Memory B cell (primary cell): ENCODE data around the gene PPP1R3E.
A peak's percentile ranks its signal among the peaks of the same experiment; 100 is the strongest.
"Not testable (repeated sequence)": the region's sequence is repeated elsewhere in the genome, so short reads cannot be mapped to it uniquely, and the experiment has no call there.

ENCODE experiments used
- ATAC-seq: fragments of 150-1000 bp; cut with Tn5 transposase; 2 replicates; pipeline ENCODE4 v1.10.0; 2021; ENCODE audit warnings: low read depth, mild to moderate bottlenecking, moderate library complexity
- DNase-seq, 2 donors: peaks; one replicate each; pipeline ENCODE4 v3.0.0; 2022; ENCODE audit warnings: low spot score in 2 of 2
- H3K27ac Mint-ChIP-seq: one replicate; pipeline ENCODE4 v1.8.0; 2022; ENCODE audit warnings: mild to moderate bottlenecking, moderate library complexity, mixed read lengths
- H3K27me3 Mint-ChIP-seq: one replicate; pipeline ENCODE4 v1.8.0; 2022; ENCODE audit warnings: mixed read lengths
- H3K36me3 Mint-ChIP-seq: one replicate; pipeline ENCODE4 v1.8.0; 2022; ENCODE audit warnings: mild to moderate bottlenecking, mixed read lengths
- H3K4me1 Mint-ChIP-seq: one replicate; pipeline ENCODE4 v1.8.0; 2022; ENCODE audit warnings: mixed read lengths
- H3K4me3 Mint-ChIP-seq: one replicate; pipeline ENCODE4 v1.8.0; 2022; ENCODE audit warnings: mild to moderate bottlenecking, moderate library complexity, mixed read lengths
- H3K9me3 Mint-ChIP-seq: one replicate; pipeline ENCODE4 v1.8.0; 2022; ENCODE audit warnings: mixed read lengths

Gene PPP1R3E

GRCh38 chr14:23326491-23327332 lies 24.1 kb upstream of the PPP1R3E start:
- DNase-seq (no peak), ATAC-seq (no peak)
- H3K4me3 Mint-ChIP-seq: no peak overlapping the region
- H3K27me3 Mint-ChIP-seq: no peaks in the 10 kb centered on the region
- H3K9me3 Mint-ChIP-seq: no peaks in the 10 kb centered on the region
- H3K27ac Mint-ChIP-seq: no peak overlapping the region
- H3K36me3 Mint-ChIP-seq: peaks cover 21% of the 10 kb centered on the region
- H3K4me1 Mint-ChIP-seq: peaks cover 18% of the 10 kb centered on the region

DNA sequence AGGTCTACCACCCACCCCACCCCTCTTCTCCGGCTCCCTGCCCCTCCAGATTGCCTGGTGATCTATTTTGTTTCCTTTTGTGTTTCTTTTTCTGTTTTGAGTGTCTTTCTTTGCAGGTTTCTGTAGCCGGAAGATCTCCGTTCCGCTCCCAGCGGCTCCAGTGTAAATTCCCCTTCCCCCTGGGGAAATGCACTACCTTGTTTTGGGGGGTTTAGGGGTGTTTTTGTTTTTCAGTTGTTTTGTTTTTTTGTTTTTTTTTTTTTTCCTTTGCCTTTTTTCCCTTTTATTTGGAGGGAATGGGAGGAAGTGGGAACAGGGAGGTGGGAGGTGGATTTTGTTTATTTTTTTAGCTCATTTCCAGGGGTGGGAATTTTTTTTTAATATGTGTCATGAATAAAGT lies 23.1 kb upstream of the PPP1R3E start:
- H3K27me3 Mint-ChIP-seq, H3K9me3 Mint-ChIP-seq, H3K4me3 Mint-ChIP-seq, DNase-seq, ATAC-seq, H3K27ac Mint-ChIP-seq: not testable (repeated sequence)
- Mint-ChIP-seq H3K36me3 (peaks cover 21% of the 10 kb centered on the region), H3K4me1 (peaks cover 18% of the 10 kb centered on the region)

DNA sequence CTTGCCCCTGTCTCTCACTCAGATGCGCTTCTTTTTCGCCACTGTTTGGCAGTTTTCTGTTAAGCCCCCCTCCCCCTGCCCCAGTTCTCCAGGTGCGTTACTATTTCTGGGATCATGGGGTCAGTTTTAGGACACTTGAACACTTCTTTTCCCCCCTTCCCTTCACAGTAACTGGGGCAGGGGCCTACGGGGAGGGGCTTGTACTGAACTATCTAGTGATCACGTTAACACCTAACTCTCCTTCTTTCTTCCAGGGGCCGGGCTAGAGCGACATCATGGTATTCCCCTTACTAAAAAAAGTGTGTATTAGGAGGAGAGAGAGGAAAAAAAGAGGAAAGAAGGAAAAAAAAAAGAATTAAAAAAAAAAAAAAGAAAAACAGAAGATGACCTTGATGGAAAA lies 22.3 kb upstream of the PPP1R3E start:
- peaks cover 26% of the 10 kb centered on the region for H3K4me1 Mint-ChIP-seq
- peaks cover 21% of the 10 kb centered on the region for H3K36me3 Mint-ChIP-seq
- no peaks in the 10 kb centered on the region for H3K9me3 Mint-ChIP-seq
- no peak for DNase-seq
- ATAC-seq: no peak
- H3K4me3 Mint-ChIP-seq: no peak overlapping the region
- no peaks in the 10 kb centered on the region for H3K27me3 Mint-ChIP-seq
- H3K27ac Mint-ChIP-seq: no peak overlapping the region

- no peak for DNase-seq
- H3K9me3 Mint-ChIP-seq: no peaks in the 10 kb centered on the region
- no peak overlapping the region for H3K4me3 Mint-ChIP-seq
- H3K36me3 Mint-ChIP-seq: peaks cover 22% of the 10 kb centered on the region
- ATAC-seq: no peak
- H3K27ac Mint-ChIP-seq: no peak overlapping the region
- H3K27me3 Mint-ChIP-seq: no peaks in the 10 kb centered on the region
- H3K4me1 Mint-ChIP-seq: peaks cover 30% of the 10 kb centered on the region
Observed at GRCh38 chr14:23324455-23324846, 21.8 kb upstream of the PPP1R3E start.

- Mint-ChIP-seq H3K4me1 (peaks cover 30% of the 10 kb centered on the region), H3K36me3 (peaks cover 22% of the 10 kb centered on the region), H3K9me3 (no peaks in the 10 kb centered on the region), H3K27me3 (no peaks in the 10 kb centered on the region), H3K4me3 (no peak overlapping the region), H3K27ac (no peak overlapping the region)
- ATAC-seq (no peak), DNase-seq (no peak)
Observed at GRCh38 chr14:23323838-23324454, 21.3 kb upstream of the PPP1R3E start.

DNA sequence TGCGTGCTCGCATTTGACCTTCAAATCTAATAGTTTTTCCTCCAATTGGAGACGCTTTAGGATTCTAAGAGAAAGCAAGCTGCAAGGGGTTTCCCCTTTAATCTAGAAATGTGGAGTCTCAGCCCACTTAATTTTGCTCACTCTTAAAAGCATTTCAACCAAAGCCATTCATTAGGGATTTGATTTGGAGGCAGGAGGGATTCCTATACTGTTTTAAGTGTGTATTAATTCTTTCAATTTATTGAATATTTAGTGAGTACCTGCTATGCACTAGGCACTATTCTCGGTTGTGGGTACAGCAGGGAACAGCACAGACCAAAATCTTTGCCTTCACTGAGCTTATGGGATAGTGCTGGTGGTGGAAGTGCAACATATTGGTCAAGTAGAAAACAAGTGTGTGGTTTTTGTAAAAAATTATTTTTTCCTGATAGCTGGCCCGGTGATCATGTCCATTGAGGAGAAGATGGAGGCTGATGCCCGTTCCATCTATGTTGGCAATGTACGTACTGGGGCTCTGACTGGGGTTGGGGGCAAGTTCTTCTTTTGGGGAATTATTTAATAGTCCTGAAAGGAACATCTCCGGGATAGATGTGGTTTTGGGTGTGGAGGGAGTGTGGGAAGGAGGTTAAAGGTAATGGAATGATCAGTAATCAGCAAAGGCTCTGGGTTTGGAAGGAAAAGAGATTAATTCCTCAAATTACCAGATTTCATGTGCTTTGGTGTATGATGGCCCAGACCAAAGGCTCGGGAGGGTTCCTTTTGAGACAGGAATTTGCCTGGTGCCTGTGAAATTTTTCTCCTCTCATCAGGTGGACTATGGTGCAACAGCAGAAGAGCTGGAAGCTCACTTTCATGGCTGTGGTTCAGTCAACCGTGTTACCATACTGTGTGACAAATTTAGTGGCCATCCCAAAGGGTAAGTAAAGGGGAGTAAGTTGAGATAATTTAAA lies 20.2 kb upstream of the PPP1R3E start:
- H3K4me3 Mint-ChIP-seq: peak overlapping the region; percentile 87
- ATAC-seq (no peak), DNase-seq (no peak)
- peaks cover 22% of the 10 kb centered on the region for H3K36me3 Mint-ChIP-seq
- H3K4me1 Mint-ChIP-seq: peaks cover 27% of the 10 kb centered on the region
- peak overlapping the region; percentile 98 for H3K27ac Mint-ChIP-seq
- H3K9me3 Mint-ChIP-seq: no peaks in the 10 kb centered on the region
- no peaks in the 10 kb centered on the region for H3K27me3 Mint-ChIP-seq

DNA sequence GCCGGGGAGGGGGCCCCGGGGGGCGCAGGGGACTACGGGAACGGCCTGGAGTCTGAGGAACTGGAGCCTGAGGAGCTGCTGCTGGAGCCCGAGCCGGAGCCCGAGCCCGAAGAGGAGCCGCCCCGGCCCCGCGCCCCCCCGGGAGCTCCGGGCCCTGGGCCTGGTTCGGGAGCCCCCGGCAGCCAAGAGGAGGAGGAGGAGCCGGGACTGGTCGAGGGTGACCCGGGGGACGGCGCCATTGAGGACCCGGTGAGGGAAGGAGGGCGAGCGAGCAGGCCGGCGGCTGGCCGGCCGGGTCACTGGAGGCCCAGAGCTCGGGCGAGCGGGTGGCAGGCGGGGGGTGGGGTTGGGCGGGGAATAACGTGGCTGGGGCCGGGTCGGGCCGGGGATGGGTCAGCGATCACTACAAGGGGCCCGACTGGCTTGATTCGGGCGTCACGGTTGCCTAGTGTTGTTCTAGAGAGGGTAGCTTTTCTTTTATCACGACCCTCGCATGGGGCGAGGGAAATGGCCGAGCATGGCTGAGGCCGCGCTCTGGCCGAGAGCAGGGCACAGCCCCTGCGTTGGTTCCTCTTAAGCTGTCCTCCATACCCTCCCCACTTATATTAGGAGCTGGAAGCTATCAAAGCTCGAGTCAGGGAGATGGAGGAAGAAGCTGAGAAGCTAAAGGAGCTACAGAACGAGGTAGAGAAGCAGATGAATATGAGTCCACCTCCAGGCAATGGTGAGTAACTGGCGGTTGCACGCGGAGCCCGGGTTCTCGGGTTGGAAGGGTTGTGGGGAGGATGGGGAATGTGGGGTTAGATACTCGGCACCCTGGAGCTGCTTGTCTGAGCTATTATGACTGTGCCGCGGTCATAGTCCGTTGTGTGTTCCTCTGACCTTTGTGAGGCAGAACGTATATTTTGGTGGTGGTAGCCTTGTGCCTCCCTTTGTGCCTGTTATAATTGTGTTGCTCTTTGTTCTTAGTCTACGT lies 19.2 kb upstream of the PPP1R3E start:
- H3K4me1 Mint-ChIP-seq: peaks cover 26% of the 10 kb centered on the region
- no peaks in the 10 kb centered on the region for H3K9me3 Mint-ChIP-seq
- peak overlapping the region; percentile 87 for H3K4me3 Mint-ChIP-seq
- DNase-seq (no peak), ATAC-seq (peak; percentile 0)
- H3K27me3 Mint-ChIP-seq: no peaks in the 10 kb centered on the region
- peaks cover 22% of the 10 kb centered on the region for H3K36me3 Mint-ChIP-seq
- H3K27ac Mint-ChIP-seq: peak overlapping the region; percentile 98

- H3K9me3 Mint-ChIP-seq: no peaks in the 10 kb centered on the region
- H3K27ac Mint-ChIP-seq: peak within 1 kb of the TSS; percentile 98
- peak within 1 kb of the TSS; percentile 90 for H3K4me3 Mint-ChIP-seq
- DNase-seq (peak; percentile 86 to 95), ATAC-seq (peak; percentile 80)
- peaks cover 26% of the 10 kb centered on the region for H3K4me1 Mint-ChIP-seq
- H3K36me3 Mint-ChIP-seq: peaks cover 18% of the 10 kb centered on the region
- H3K27me3 Mint-ChIP-seq: no peaks in the 10 kb centered on the region
Observed at GRCh38 chr14:23320584-23321571, 18.2 kb upstream of the PPP1R3E start, which contains the start of gene PABPN1. Gene PABPN1 (plus strand): TSS chr14:23321457. CDS start chr14:23321470, 13 bp downstream.

GRCh38 chr14:23319746-23320583 lies 17.3 kb upstream of the PPP1R3E start:
- Mint-ChIP-seq H3K27me3 (no peaks in the 10 kb centered on the region), H3K36me3 (peaks cover 12% of the 10 kb centered on the region), H3K4me3 (peak overlapping the region; percentile 90), H3K9me3 (no peaks in the 10 kb centered on the region), H3K4me1 (peaks cover 26% of the 10 kb centered on the region), H3K27ac (peak overlapping the region; percentile 98)
- peak in 1 of 2 donors; percentile 22 for DNase-seq
- ATAC-seq: no peak

DNA sequence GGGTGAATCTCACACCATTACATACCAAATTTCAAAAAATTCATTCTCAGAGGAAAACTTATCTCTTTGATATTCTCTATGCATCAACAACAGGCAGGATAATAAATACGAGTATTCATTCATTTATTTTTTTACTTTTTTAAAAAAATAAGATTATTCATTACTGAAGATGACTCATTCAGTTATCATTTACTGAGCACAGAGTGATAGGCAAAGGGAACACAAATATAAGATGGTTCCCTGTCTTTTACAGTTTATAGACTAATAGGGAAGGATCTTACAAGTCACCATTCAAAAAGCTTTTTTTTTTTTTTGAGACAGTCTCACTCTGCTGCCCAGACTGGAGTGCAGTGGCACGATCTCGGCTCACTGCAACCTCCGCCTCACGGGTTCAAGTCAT lies 13.6 kb upstream of the PPP1R3E start:
- ATAC-seq (no peak), DNase-seq (no peak)
- peaks cover 3% of the 10 kb centered on the region for H3K36me3 Mint-ChIP-seq
- H3K27me3 Mint-ChIP-seq: no peaks in the 10 kb centered on the region
- H3K4me3 Mint-ChIP-seq: no peak overlapping the region
- peaks cover 12% of the 10 kb centered on the region for H3K4me1 Mint-ChIP-seq
- H3K27ac Mint-ChIP-seq: no peak overlapping the region
- H3K9me3 Mint-ChIP-seq: no peaks in the 10 kb centered on the region

- no peak overlapping the region for H3K4me3 Mint-ChIP-seq
- H3K4me1 Mint-ChIP-seq: peaks cover 22% of the 10 kb centered on the region
- H3K27me3 Mint-ChIP-seq: no peaks in the 10 kb centered on the region
- H3K9me3 Mint-ChIP-seq: no peaks in the 10 kb centered on the region
- no peak for ATAC-seq
- H3K27ac Mint-ChIP-seq: no peak overlapping the region
- DNase-seq: no peak
- peaks cover 1% of the 10 kb centered on the region for H3K36me3 Mint-ChIP-seq
Observed at GRCh38 chr14:23310546-23310945, 7.9 kb upstream of the PPP1R3E start.
